Inflammatory macrophage treated with lipopolysaccharide for 4 hours (primary cell): ENCODE measurements around the gene FAM53B.

Experiments used
- DNase-seq: peaks from one replicate; pipeline ENCODE4 v3.0.0-alpha.2; 2020

FAM53B gene

GRCh38 chr10:124570646-124571045, 173.5 kb downstream of the FAM53B start:
- no peak for DNase-seq

DNA sequence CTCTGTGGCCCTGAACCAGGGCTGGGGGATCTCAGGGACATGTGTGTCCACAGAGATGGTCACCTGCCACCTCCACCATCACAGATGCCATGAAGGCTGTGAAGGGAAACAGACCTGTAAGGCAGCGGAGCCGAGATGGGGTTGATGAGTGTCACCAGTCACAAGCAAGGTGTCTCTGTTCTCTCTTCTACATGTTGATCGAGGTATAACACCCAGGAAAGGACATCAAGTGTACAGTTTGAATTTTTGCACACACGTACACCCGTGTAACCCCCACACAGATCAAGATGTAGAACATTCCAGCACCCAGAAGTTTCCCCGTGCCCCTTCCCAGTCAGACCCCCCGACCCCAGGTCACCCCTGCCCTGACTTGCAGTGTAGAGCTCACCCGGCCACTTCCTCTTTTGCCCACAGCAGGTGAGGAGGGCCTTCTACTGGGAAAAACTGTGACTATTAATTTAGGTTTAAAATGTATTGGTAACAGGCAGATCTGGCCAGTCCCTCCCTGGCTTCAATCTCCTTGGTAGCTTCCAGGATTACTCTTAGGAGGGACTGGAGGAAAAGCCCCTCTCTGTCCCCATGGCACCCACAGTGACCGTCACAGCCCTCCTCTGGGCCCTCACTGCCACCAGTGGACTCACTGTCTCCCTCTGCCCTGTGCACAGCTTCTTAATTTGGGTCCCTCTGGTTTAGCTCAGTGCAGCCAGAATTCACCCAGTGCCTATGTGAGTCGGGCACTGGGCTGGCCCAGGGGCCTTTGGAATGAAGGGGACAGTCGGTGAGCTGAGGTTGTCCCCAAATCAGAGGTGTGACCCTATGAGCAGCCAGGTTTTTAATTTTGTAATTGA, 174.3 kb downstream of the FAM53B start:
- DNase-seq: no peak
